ENCODE measurements around the gene PLN.

PLN gene

DNA sequence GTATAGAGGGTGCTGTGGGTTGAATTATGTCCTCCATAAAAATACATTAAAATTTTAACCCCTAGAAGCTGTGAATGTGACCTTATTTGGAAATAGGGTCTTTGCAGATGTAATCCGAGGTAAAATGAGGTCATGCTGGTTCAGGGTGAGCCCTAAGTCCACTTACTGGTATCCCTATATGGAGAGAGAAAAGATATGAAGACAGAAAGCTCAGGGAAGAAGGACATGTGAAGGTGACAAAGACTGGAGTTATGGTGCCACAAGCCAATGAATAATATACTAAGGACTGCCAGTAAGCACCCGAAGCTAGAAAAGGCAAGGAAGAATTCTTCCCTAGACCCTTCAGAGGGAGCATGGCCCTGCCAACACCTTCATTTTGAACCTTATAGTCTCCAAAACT is 50.2 kb downstream of the PLN start:
- DNase-seq (ENCODE audit: insufficient read length, low spot score) (no peak), FAIRE-seq (no peak)
- no peak for TF ChIP-seq POU2F2 (IDR thresholded peaks at IDR 0.05; ENCODE audit: low read depth, low read length)
- no peak for TF ChIP-seq PAX5 (IDR thresholded peaks at IDR 0.05; ENCODE audit: insufficient read depth, low read length, severe bottlenecking)
- TF ChIP-seq POLR2A (IDR thresholded peaks at IDR 0.05; ENCODE audit: low read depth, low read length), result no peak
- no peak for TF ChIP-seq SPI1 (IDR thresholded peaks at IDR 0.05; ENCODE audit: low read depth, low read length)
- TF ChIP-seq POLR2AphosphoS5 (IDR thresholded peaks at IDR 0.05; ENCODE audit: low read depth, low read length), result no peak
- TF ChIP-seq TAF1 (IDR thresholded peaks at IDR 0.05; ENCODE audit: low read depth, low read length), result no peak

DNA sequence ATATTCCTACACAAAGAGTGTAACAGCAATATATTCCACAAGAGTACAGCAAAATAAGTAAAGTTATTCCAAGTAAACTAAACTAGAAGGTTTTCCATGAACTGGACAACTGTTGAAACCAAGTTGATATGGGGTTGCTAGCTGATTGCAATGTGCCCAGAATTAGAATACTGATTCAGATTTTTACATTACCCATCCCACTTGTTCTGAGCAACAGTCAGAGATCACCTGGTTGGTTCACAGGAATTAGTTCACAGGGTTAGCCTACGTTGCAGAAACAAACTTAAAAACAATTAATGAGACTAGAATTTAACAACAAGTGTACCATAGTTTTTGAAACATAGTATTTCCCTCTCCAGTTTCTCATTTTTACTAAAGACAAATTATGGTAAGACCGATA is 54.2 kb downstream of the PLN start:
- FAIRE-seq, result no peak
- TF ChIP-seq PAX5 (IDR thresholded peaks at IDR 0.05; ENCODE audit: insufficient read depth, low read length, severe bottlenecking) (no peak), POU2F2 (IDR thresholded peaks at IDR 0.05; ENCODE audit: low read depth, low read length) (no peak), POLR2AphosphoS5 (IDR thresholded peaks at IDR 0.05; ENCODE audit: low read depth, low read length) (no peak), POLR2A (IDR thresholded peaks at IDR 0.05; ENCODE audit: low read depth, low read length) (no peak), TAF1 (IDR thresholded peaks at IDR 0.05; ENCODE audit: low read depth, low read length) (no peak), SPI1 (IDR thresholded peaks at IDR 0.05; ENCODE audit: low read depth, low read length) (no peak)

DNA sequence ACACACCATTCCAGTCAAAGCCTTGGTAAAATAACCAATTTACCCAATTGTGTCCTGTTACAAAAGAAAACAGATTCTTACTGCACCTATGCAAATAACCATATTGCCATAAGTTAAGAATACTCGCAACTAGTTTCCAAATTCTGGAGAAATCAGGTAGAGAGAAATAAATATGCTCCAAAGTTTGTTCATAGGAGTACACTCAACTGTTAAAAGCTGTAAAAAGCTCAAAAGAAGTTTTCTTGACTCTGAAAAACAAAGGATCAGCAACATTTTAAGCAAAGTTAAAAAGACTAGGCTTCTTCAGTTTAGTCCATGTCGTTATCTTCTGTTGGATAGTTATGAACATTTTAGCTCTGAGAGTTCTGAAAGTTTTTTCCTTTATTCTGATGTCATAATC is 55.3 kb downstream of the PLN start:
- DNase-seq (ENCODE audit: insufficient read length, low spot score) (no peak), FAIRE-seq (no peak)
- TF ChIP-seq POU2F2 (IDR thresholded peaks at IDR 0.05; ENCODE audit: low read depth, low read length) (no peak), POLR2A (IDR thresholded peaks at IDR 0.05; ENCODE audit: low read depth, low read length) (no peak), SPI1 (IDR thresholded peaks at IDR 0.05; ENCODE audit: low read depth, low read length) (no peak), PAX5 (IDR thresholded peaks at IDR 0.05; ENCODE audit: insufficient read depth, low read length, severe bottlenecking) (no peak), TAF1 (IDR thresholded peaks at IDR 0.05; ENCODE audit: low read depth, low read length) (no peak), POLR2AphosphoS5 (IDR thresholded peaks at IDR 0.05; ENCODE audit: low read depth, low read length) (no peak)

More for the DNA sequence above, 54.2 kb downstream of the PLN start:
- DNase-seq (ENCODE audit: insufficient read length, low spot score), result no peak

DNA sequence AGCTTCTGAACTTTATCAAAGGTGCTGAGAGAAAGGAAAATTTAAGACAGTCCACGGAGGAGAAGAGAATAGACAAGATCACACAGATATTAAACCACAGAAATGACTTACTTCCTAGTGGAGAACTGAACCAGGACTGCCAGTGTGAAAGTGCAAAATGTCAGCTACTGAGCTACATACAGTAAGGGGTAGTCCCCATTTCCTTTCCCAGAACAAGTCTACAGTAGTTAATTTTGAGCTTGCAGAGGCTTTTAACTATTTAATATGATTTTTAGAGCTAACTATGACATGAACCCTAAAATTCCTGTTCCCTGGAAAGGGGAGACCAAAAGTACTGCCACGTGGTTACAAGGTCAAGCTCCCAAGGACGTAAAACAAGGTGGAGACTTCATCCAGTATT is 58.2 kb downstream of the PLN start:
- DNase-seq (ENCODE audit: insufficient read length, low spot score) (no peak), FAIRE-seq (no peak)
- TF ChIP-seq SPI1 (IDR thresholded peaks at IDR 0.05; ENCODE audit: low read depth, low read length) (peak; percentile 18; the same call in 1 of the 2 replicates), TAF1 (IDR thresholded peaks at IDR 0.05; ENCODE audit: low read depth, low read length) (no peak)

DNA sequence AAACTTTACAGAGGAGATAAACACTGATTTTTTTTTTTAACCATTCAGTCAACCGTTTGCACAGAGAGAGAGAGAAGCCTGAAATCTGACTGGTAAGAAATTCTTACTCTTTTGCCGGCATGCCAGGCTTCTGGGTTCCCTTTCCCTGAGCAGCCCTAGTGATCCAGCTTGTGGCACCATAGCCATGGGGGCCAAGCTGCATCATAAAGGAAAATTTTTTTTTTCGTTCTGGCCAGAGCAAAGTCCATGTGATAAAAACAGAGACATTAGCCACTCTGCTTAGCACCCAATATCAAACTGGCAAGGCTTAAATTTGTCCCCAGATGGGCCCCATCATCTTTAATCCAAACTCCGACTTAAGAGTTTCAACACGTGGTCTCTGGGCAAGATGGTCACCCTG is 58.8 kb downstream of the PLN start:
- FAIRE-seq (no peak), DNase-seq (ENCODE audit: insufficient read length, low spot score) (no peak)
- no peak for TF ChIP-seq POLR2AphosphoS5 (IDR thresholded peaks at IDR 0.05; ENCODE audit: low read depth, low read length)
- TF ChIP-seq POLR2A (IDR thresholded peaks at IDR 0.05; ENCODE audit: low read depth, low read length), result no peak
- no peak for TF ChIP-seq PAX5 (IDR thresholded peaks at IDR 0.05; ENCODE audit: insufficient read depth, low read length, severe bottlenecking)
- no peak for TF ChIP-seq TAF1 (IDR thresholded peaks at IDR 0.05; ENCODE audit: low read depth, low read length)
- TF ChIP-seq POU2F2 (IDR thresholded peaks at IDR 0.05; ENCODE audit: low read depth, low read length), result no peak
- TF ChIP-seq SPI1 (IDR thresholded peaks at IDR 0.05; ENCODE audit: low read depth, low read length), result no peak
